NCI-H460 (cell line): ENCODE data around the gene PGAP2. TPM values are rescaled to one million over a fixed set of nuclear protein-coding genes. Genes with fewer than 3 reads are reported as not detected.
"Not testable (repeated sequence)": the region's sequence is repeated elsewhere in the genome, so short reads cannot be mapped to it uniquely, and the experiment has no call there.

ENCODE experiments used
- DNase-seq: peaks from one replicate; pipeline ENCODE4 v3.0.0-alpha.2; 2016; ENCODE audit warnings: low read depth; ENCODE audit errors: extremely low read depth
- small RNA-seq, 2 experiments: library from RNA; depleted of rRNA; stranded (forward); fragments of <200 nt; gene quantifications; one replicate each; pipeline ENCODE3, GENCODE V24; 2014
- total RNA-seq: library from RNA; depleted of rRNA; stranded (reverse); fragments of >200 nt; shearing (Covaris generic); gene quantifications from 2 replicates; pipeline ENCODE4 v1.2.3, GENCODE V29; 2014; rRNA removed

The PGAP2 gene
- total RNA-seq, 1 experiment from 2014 or later = 16.8 TPM

- DNase-seq = peak; percentile 88
These were observed 46.8 kb downstream of the PGAP2 start, which contains the start of gene STIM1 for GRCh38 chr11:3854977-3855807. STIM1 (plus strand) TSS chr11:3855664; CDS start chr11:3856271, 607 bp downstream.

DNA sequence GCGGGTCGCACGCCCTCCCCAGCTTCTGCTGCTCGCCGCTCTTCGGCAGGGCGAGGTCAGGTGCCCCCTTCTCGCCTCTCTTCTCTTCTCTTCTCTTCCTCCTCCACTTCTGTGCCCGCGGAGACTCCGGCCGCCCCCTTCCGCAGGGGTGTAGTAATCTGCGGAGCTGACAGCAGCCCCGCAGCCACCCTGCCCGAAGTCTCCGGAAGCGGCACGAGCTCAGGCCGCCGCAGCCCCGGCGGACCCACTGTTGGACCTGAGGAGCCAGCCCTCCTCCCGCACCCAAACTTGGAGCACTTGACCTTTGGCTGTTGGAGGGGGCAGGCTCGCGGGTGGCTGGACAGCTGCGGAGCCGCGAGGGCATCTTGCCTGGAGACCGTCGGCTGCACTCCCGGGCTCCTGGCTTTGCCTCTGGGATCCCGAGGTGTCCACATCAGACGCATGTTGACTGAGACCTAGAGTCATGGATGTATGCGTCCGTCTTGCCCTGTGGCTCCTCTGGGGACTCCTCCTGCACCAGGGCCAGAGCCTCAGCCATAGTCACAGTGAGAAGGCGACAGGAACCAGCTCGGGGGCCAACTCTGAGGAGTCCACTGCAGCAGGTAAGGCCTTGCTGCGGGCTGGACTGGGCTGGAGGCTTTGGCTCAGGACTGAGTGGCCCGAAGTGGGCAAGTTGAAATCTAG is 47.6 kb downstream of the PGAP2 start:
- no peak for DNase-seq

DNA sequence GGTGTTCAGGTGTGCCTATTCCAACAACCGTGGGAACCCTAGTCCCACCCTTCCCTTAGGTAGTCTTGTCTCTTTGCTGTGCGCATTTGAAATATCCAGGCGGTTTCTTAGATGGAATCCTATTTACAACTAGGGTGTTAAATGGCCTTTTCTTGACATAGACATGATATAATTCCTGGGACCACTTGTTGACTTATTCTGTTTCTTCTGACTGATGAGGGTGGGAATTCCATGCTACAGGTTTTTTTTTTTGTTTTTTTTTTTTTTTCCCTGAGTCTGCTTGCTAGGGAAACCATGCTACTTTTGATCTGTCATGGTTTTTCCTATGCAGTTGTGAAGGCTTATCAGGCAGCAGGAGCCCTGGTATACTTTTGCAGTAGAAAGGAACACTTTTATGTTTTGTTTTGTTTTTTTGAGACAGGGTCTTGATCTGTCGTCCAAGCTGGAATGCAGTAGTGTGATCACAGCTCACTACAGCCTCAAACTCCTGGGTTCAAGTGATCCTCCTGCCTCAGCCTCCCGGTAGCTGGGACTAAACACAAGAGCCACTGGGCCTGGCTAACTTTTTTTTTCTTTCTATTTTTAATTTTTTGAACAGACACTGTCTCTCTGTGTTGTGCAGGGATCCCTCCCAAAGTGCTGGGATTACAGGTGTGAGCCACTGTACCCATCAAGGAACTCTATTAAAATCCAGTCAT is 48.6 kb downstream of the PGAP2 start:
- DNase-seq = no peak

DNA sequence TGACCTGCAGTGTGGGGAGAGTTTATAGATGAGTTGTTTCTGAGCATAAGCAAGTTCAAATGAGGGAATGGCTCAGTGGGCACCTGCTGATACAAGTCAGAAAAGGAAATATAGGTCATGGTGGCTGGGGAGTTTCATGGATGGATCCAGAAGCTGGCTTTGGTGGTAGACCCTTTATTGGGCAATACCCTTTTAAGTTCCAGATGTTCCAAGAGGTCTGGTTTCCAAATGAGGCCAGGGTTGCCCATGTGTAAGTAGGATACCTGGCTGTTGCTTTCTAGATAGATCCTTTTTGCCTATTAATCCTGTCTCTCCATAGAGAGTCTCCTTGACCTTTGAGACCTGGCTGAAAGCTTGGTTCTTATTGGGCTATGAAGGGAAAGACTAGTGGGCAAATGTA is 49.3 kb downstream of the PGAP2 start:
- no peak for DNase-seq

DNA sequence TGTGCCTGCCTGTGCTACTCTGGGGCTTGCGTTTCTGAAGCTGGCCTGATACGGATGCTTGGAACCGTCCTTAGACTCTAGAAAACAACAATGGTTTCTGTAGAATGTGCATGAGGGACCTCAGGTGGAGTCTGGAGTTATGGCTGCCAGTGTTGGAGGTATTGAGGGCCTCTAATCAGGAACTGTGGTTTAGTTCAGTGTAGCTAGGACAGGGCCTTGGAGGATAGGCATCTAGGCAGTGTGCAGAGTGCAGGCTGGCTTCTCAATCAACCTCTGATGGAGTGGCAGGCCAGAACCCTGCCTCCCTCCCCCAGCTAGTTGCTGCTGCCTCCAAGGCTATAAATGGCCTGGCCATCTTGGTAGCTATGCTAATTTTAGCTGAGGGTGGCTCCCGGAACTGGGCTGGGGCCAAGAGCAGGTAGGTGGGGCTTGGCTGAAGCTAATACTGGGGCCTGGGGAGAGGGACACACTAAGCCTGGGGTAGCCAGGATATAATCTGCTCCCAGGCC is 51.1 kb downstream of the PGAP2 start:
- DNase-seq = no peak

DNA sequence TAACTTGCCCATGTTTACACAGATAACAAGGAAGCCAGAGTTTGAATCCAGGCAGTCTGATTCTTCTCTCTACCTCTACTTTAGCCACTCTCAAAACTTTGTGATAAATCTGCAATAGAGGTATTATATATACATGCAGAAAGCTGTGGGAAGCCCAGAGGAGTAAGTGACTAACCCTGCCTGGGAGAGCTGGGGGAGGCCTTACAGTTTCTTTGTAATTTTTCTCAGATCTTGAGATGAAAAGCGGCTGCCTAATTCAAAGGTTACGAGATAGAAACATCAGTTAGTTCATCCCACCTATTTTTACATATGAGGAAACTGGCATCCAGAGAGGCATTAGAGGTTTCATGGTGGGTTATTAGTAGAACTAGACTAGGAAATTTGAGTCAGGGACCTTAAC is 52.0 kb downstream of the PGAP2 start:
- no peak for DNase-seq

GRCh38 chr11:3860898-3861393 is 52.6 kb downstream of the PGAP2 start:
- not testable (repeated sequence) for DNase-seq

- no peak for DNase-seq
These were observed 53.3 kb downstream of the PGAP2 start for GRCh38 chr11:3861683-3862082.

GRCh38 chr11:3865388-3866193 is 57.2 kb downstream of the PGAP2 start:
- DNase-seq = no peak

DNA sequence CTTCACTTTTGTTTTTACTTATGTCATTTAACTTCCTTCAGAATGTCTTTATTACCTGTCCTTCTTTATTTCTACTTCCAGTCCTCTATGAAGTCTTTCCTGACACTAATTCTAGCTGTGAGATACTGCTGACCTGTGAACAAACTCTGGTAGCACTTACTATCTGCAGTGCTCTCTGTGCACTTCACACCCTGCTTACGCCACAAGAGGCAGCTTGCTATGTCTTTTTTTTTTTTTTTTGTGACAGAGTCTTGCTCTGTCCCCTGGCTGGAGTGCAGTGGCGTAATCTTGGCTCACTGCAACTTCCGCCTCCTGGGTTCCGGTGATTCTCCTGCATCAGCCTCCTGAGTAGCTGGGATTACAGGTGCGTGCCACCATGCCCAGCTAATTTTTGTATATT is 57.8 kb downstream of the PGAP2 start:
- DNase-seq = no peak

GRCh38 chr11:3866836-3867208 is 58.5 kb downstream of the PGAP2 start:
- no peak for DNase-seq

- DNase-seq = no peak
These were observed 59.1 kb downstream of the PGAP2 start for GRCh38 chr11:3867209-3868091.

DNA sequence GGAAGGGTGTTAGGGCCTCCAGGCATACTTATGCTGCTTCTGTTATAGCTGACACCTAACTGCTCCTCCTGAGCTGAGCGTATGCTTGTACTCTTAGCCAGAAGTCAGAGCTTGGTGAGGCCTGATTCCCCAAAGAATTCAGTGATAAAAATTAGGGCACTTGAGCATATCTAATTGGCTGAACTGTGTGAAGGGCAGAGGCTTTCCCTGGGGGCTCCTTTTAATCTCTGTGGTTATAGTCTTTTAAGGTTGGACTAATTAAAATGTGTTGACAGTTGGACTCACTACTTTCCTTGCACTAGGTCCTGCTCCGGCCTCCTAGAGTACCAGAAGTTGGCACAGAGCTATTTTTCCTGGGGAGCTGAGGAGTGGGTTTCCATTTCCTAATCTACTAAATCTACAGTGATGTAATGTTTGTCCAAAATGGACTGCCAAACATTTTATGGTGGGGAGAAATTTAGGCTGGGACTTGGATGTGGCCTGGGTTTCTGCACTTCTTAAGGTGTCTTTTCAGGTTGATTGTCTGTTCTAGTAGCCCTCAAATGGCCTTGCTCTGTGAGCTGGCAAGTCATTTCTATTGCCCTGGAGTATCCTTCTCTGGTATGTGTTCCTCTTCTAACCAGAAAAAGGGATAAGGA is 65.5 kb downstream of the PGAP2 start:
- DNase-seq = no peak

Small RNAs within 50 kb of the gene (small RNA-seq; reads per million reads assigned to genes)
- gene RNU7-50P = 0 reads per million in 2 experiments

Other genes with a start within 250 kb of the PGAP2 start
- gene ART5, start 166.6 kb upstream of the PGAP2 start, total RNA-seq = not detected in 2 replicates
- not detected in 2 replicates for gene ART1, start 163.4 kb upstream of the PGAP2 start, total RNA-seq
- 0.30 and 0.52 TPM in 2 replicates for gene CHRNA10, start 137.2 kb upstream of the PGAP2 start, total RNA-seq
- gene NUP98, start 11.0 kb upstream of the PGAP2 start, total RNA-seq = 82.8 and 96.9 TPM in 2 replicates
- 14.5 and 15.4 TPM in 2 replicates for gene RHOG, start 32.4 kb downstream of the PGAP2 start, total RNA-seq
- gene STIM1, start 47.1 kb downstream of the PGAP2 start, total RNA-seq = 11.0 and 11.4 TPM in 2 replicates